LoVo (cell line): ENCODE data around the gene MYMX.
"Not testable (repeated sequence)": the region's sequence is repeated elsewhere in the genome, so short reads cannot be mapped to it uniquely, and the experiment has no call there.

Experiments
- DNase-seq: peaks from one replicate; pipeline ENCODE4 v3.0.0-alpha.2; 2016; ENCODE audit warnings: low spot score

MYMX gene

GRCh38 chr6:44216677-44217331 is at the start of gene MYMX:
Gene MYMX (plus strand): TSS chr6:44216926. CDS start chr6:44217472, 546 bp downstream.
- no peak for DNase-seq

GRCh38 chr6:44167567-44167966 is 49.2 kb upstream of the MYMX start:
- no peak for DNase-seq

- DNase-seq: no peak
Observed at GRCh38 chr6:44169154-44169553, 47.6 kb upstream of the MYMX start.

- no peak for DNase-seq
Observed at GRCh38 chr6:44169886-44170570, 46.7 kb upstream of the MYMX start.

- DNase-seq: no peak
Observed at GRCh38 chr6:44171899-44172546, 44.7 kb upstream of the MYMX start.

- peak; percentile 72 for DNase-seq
Observed at GRCh38 chr6:44172731-44173500, 43.8 kb upstream of the MYMX start.

- no peak for DNase-seq
Observed at GRCh38 chr6:44176130-44176761, 40.5 kb upstream of the MYMX start.

- DNase-seq: no peak
Observed at GRCh38 chr6:44176762-44177509, 39.8 kb upstream of the MYMX start.

- no peak for DNase-seq
Observed at GRCh38 chr6:44177691-44178423, 38.9 kb upstream of the MYMX start.

GRCh38 chr6:44178424-44179071 is 38.2 kb upstream of the MYMX start:
- no peak for DNase-seq

- no peak for DNase-seq
Observed at GRCh38 chr6:44179072-44179536, 37.6 kb upstream of the MYMX start.

- DNase-seq: no peak
Observed at GRCh38 chr6:44179648-44180047, 37.1 kb upstream of the MYMX start.

GRCh38 chr6:44180406-44180805 is 36.3 kb upstream of the MYMX start:
- no peak for DNase-seq

GRCh38 chr6:44180886-44181285 is 35.8 kb upstream of the MYMX start:
- no peak for DNase-seq

- not testable (repeated sequence) for DNase-seq
Observed at GRCh38 chr6:44181784-44182183, 34.9 kb upstream of the MYMX start.

- no peak for DNase-seq
Observed at GRCh38 chr6:44182911-44183390, 33.8 kb upstream of the MYMX start.

GRCh38 chr6:44183783-44184182 is 32.9 kb upstream of the MYMX start:
- DNase-seq: no peak

- not testable (repeated sequence) for DNase-seq
Observed at GRCh38 chr6:44185356-44185755, 31.4 kb upstream of the MYMX start.

GRCh38 chr6:44185953-44186634 is 30.6 kb upstream of the MYMX start:
- no peak for DNase-seq
